Hepatocyte (in vitro differentiated cells): Measurements from ENCODE around the gene STMN3. TPM values are rescaled to one million over a fixed set of nuclear protein-coding genes. Genes with fewer than 3 reads are reported as not detected.

Source experiments
- DNase-seq: peaks from one replicate; pipeline ENCODE4 v3.0.0-alpha.2; 2016; ENCODE audit warnings: low spot score
- H2AFZ ChIP-seq: fragments of 200-600 bp; sonication (generic); 2 replicates; pipeline ENCODE4 v1.6.0; 2016; ENCODE audit warnings: antibody characterized with exemption, mild to moderate bottlenecking
- H3K27ac ChIP-seq: fragments of 200-600 bp; sonication (generic); 2 replicates; pipeline ENCODE4 v1.5.1; 2016; ENCODE audit warnings: mild to moderate bottlenecking
- H3K27me3 ChIP-seq: fragments of 200-600 bp; sonication (generic); 2 replicates; pipeline ENCODE4 v1.6.1; 2016
- H3K36me3 ChIP-seq: fragments of 200-600 bp; sonication (generic); replicated peaks from 2 replicates; pipeline ENCODE4 v1.5.1; 2016; ENCODE audit warnings: low read depth; ENCODE audit not compliant: insufficient read depth
- H3K4me1 ChIP-seq: fragments of 200-600 bp; sonication (generic); 2 replicates; pipeline ENCODE4 v1.5.1; 2016; ENCODE audit warnings: mild to moderate bottlenecking, moderate library complexity; ENCODE audit not compliant: insufficient read depth
- H3K4me2 ChIP-seq: fragments of 200-600 bp; sonication (generic); 2 replicates; pipeline ENCODE4 v1.6.0; 2016
- H3K4me3 ChIP-seq: fragments of 200-600 bp; sonication (generic); 2 replicates; pipeline ENCODE4 v1.5.1; 2016; ENCODE audit warnings: mild to moderate bottlenecking
- H3K79me2 ChIP-seq: fragments of 200-600 bp; sonication (generic); 2 replicates; pipeline ENCODE4 v1.6.0; 2017; ENCODE audit warnings: mild to moderate bottlenecking
- H3K9me2 ChIP-seq: fragments of 200-600 bp; sonication (generic); replicated peaks from 2 replicates; pipeline ENCODE4 v1.6.0; 2017; ENCODE audit warnings: mild to moderate bottlenecking; ENCODE audit not compliant: insufficient read depth
- H3K9me3 ChIP-seq: fragments of 200-600 bp; sonication (generic); 2 replicates; pipeline ENCODE4 v1.5.1; 2016; ENCODE audit warnings: low read depth, mild to moderate bottlenecking
- H4K20me1 ChIP-seq: fragments of 200-600 bp; sonication (generic); 2 replicates; pipeline ENCODE4 v1.6.0; 2016; ENCODE audit warnings: mild to moderate bottlenecking; ENCODE audit not compliant: insufficient read depth, poor library complexity, severe bottlenecking
- CTCF ChIP-seq: fragments of 200-600 bp; sonication (generic); IDR thresholded peaks from 2 replicates; pipeline ENCODE4 v1.5.1; 2016; ENCODE audit warnings: antibody characterized with exemption, mild to moderate bottlenecking; ENCODE audit not compliant: poor library complexity
- EZH2 ChIP-seq: fragments of 200-600 bp; sonication (generic); IDR thresholded peaks from 2 replicates; pipeline ENCODE4 v1.6.1; 2016; ENCODE audit warnings: antibody characterized with exemption, mild to moderate bottlenecking, borderline replicate concordance
- EZH2phosphoT487 ChIP-seq: fragments of 200-600 bp; sonication (generic); IDR thresholded peaks from one replicate; pipeline ENCODE4 v1.6.1; 2018; ENCODE audit warnings: antibody characterized with exemption, mild to moderate bottlenecking, low read depth, moderate library complexity; ENCODE audit not compliant: unreplicated experiment, severe bottlenecking
- WGBS: methylation state at CpG from one replicate; pipeline ENCODE4 v1.1.6; 2016; ENCODE audit warnings: low lambda C conversion rate; ENCODE audit errors: missing lambda C conversion rate; 5-methylcytosine and 5-hydroxymethylcytosine counted together
- polyA plus RNA-seq: library from polyadenylated mRNA; unstranded; fragments of >200 nt; fragmentation: Nextera tagmentation; extraction: Ambion mirVana; gene quantifications from 2 replicates; pipeline ENCODE4 v1.2.1, GENCODE V29; 2016
- total RNA-seq: library from RNA; depleted of rRNA; stranded (reverse); fragments of >200 nt; gene quantifications from 2 replicates; pipeline ENCODE4 v1.2.3, GENCODE V29; 2014

The STMN3 gene
- total and polyA plus RNA-seq, 2 experiments from 2014 or later: 14.4 to 18.2 TPM

GRCh38 chr20:63678667-63679465 lies 25.6 kb upstream of the STMN3 start:
- DNase-seq: no peak
- no peaks in the 10 kb centered on the region for H4K20me1 ChIP-seq
- no peak overlapping the region for H3K4me2 ChIP-seq
- TF ChIP-seq EZH2phosphoT487: no peak
- TF ChIP-seq EZH2: no peak
- TF ChIP-seq CTCF: no peak
- H3K4me3 ChIP-seq: no peak overlapping the region
- H2AFZ ChIP-seq: no peak overlapping the region
- H3K9me2 ChIP-seq: no peaks in the 10 kb centered on the region
- no peaks in the 10 kb centered on the region for H3K36me3 ChIP-seq
- no peaks in the 10 kb centered on the region for H3K27me3 ChIP-seq
- H3K79me2 ChIP-seq: no peaks in the 10 kb centered on the region
- no peaks in the 10 kb centered on the region for H3K9me3 ChIP-seq
- H3K4me1 ChIP-seq: peaks cover 11% of the 10 kb centered on the region
- no peak overlapping the region for H3K27ac ChIP-seq
- WGBS: 96% methylated on average over 29 of the region's 38 CpGs

GRCh38 chr20:63678071-63678470 lies 24.8 kb upstream of the STMN3 start:
- H4K20me1 ChIP-seq: no peaks in the 10 kb centered on the region
- H2AFZ ChIP-seq: no peak overlapping the region
- H3K4me2 ChIP-seq: no peak overlapping the region
- H3K27me3 ChIP-seq: no peaks in the 10 kb centered on the region
- TF ChIP-seq EZH2: no peak
- TF ChIP-seq EZH2phosphoT487: no peak
- no peak for TF ChIP-seq CTCF
- no peak overlapping the region for H3K4me3 ChIP-seq
- peaks cover 11% of the 10 kb centered on the region for H3K4me1 ChIP-seq
- H3K36me3 ChIP-seq: no peaks in the 10 kb centered on the region
- no peak overlapping the region for H3K27ac ChIP-seq
- H3K9me3 ChIP-seq: no peaks in the 10 kb centered on the region
- DNase-seq: no peak
- no peaks in the 10 kb centered on the region for H3K79me2 ChIP-seq
- WGBS: 90% methylated on average over 13 of the region's 13 CpGs
- H3K9me2 ChIP-seq: no peaks in the 10 kb centered on the region

GRCh38 chr20:63675681-63676368 lies 22.6 kb upstream of the STMN3 start:
- no peak for DNase-seq
- Histone ChIP-seq H3K27me3 (no peaks in the 10 kb centered on the region), H4K20me1 (no peaks in the 10 kb centered on the region), H2AFZ (no peak overlapping the region), H3K36me3 (no peaks in the 10 kb centered on the region), H3K4me3 (no peak overlapping the region), H3K4me1 (no peaks in the 10 kb centered on the region), H3K4me2 (no peak overlapping the region), H3K9me3 (no peaks in the 10 kb centered on the region), H3K27ac (no peak overlapping the region), H3K9me2 (no peaks in the 10 kb centered on the region), H3K79me2 (no peaks in the 10 kb centered on the region)
- TF ChIP-seq EZH2phosphoT487 (no peak), CTCF (no peak), EZH2 (no peak)
- WGBS: 96% methylated on average over 20 of the region's 20 CpGs
